NCI-H446 (cell line): ENCODE results near the gene SHISA9.

Experiments used
- DNase-seq, 2 experiments: peaks; one replicate each; lab custom pipeline; 2025; lab: John Stamatoyannopoulos, UW

SHISA9 gene

GRCh38 chr16:13021996-13022395, 120.6 kb downstream of the SHISA9 start:
- no peak for DNase-seq

- DNase-seq = no peak
Observed at GRCh38 chr16:13029786-13030185, 128.4 kb downstream of the SHISA9 start.

DNA sequence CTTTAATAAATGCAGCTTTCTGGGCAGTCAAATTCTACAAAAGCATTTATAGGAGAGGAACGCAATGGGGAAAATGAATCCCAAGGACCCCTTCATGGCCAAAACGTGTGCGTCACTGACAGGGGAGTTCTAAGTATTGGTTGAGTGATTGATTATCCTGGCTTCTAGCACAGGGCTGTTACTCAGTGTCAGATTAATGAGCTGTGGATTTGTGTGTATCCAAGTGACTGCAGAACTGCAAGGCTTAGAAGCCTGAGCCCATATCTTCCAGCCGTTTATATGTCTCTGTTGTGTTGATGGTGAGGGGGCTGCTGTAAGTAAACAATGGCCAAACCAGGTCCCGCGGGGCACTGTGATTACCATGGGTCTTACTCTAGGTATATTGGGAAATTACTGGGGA, 129.4 kb downstream of the SHISA9 start:
- DNase-seq = no peak

DNA sequence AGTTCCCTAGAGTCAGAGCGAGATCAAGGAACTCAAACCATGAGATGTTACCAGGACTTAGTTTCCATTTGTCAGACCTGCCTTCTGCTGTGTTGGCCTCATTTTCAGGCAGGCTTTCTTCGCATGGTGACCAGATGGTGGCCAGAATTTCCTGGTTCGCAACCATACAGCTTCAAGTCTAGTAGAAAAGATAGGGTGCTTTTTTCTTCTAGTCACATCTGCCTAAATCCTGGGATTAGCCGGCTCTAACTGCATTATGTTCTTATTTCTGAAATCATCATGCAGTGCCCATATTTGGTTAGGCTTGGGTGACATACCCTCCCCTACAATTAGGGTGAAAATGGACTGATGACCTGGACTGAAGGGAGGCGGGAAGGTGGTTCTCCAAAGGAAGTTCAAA, 131.5 kb downstream of the SHISA9 start:
- no peak for DNase-seq

DNA sequence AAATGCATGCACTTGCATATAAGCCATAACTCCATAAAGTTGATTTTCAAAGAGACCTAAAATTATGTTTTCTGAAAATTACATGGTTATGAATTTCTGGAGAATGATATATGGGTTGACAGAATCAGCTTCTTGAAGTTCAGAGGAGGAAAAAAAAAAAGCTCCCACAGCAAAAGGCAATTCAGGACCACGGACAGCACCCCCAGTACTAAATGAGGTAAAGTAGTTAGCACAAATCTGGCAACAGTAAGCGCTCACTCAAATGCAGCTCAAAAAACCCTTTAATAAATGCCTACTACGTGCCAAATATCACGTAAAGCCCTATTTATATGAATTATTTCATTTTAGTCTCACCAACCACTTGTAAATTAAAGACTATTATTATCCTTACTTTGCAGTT, 135.2 kb downstream of the SHISA9 start:
- DNase-seq = no peak

DNA sequence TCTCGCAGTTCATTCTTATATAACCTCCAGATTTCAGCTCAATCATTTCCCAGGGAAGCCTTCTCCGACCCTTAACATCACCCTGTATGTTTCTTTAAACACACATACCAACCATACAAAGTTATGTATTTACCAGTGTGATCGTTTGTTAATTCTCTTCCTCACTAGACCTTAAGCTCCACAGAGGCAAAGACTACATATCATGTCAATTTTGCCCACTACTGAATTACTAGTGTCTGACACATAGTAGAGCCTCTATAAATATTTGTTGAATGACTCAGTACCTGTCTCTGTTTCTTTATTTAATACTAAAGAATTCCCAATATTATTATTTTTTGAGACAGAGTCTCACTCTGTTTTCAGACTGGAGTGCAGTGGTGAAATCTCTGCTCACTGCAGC, 137.2 kb downstream of the SHISA9 start:
- no peak for DNase-seq

DNA sequence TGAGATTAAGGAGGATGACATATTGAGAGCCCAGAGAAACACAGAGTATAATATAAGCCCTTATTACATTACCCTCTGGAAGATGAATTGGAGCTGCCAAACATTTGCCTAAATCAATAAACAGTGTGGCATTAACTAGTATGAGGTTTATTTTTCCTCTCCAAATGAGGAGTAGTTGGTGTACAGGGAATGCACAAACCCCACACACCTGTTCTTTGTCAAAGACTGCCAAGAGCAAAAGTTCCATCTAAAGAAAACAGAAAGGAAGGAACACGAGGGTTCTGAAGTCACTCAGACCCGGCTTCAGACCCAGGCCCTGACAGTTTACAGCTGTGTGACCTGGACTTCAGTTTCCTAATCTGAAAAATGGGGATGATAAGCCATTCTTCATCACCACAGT, 138.1 kb downstream of the SHISA9 start:
- DNase-seq = no peak

DNA sequence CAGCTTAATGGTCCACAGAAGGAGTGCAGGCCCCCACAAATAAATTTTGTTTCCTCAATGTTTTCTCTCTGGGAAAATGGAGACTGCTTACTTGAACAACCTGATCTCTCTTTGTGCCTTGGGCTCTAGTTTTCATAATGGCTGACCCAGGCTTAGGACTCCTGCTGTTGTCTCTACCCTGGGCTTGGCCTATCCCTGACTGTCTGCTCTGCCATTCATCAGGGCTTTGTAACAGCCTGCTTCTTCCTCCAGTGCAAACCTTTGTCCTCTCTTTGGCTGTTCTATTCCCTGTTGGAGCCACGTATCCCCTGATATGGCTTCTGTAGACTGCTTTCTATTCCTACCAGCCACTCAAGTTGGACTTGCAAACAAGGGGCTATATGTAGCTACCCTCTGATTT, 139.8 kb downstream of the SHISA9 start:
- no peak for DNase-seq

- peak in 1 of 2 experiments; percentile 6 for DNase-seq
Observed at GRCh38 chr16:13041646-13042290, 140.4 kb downstream of the SHISA9 start.

DNA sequence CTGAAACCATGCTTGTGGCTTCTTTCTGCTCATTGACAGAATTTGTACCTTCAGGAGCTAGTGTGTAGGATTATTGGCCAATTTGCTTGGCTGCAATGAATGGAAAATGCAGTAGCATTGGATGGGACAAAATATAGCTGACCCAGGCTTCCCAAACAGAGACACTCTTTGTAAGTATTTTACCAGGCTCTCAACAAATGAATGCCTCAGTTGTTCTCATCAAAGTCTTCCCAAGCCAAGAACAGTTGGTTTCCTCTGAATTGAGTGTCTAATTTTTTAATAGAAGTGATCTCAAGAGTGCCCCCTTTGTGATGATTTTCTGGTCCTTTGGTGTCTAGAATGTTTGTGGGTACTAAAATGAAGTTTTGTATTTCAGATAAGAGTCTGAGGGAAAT, 140.9 kb downstream of the SHISA9 start:
- no peak for DNase-seq

GRCh38 chr16:13046061-13046821, 144.8 kb downstream of the SHISA9 start:
- DNase-seq = no peak

DNA sequence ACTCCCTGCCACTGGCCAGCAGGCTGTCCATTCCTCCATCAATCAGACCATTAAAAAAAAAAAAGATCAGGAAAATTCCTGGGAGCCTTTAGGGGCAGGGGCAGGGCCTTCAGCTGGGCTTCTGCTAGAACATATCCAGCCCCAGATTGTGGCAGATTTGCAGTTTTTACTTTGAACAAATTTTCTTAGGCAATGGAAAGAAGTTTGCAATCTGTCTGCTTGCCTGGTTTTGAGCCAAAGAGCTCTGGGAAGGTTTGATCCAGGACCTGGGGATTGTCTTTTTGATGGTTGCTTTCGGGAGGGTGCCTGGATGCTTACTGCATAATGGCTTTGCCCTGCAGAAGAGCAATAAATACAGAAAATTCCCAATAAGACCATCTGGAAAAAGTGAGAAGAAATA, 145.9 kb downstream of the SHISA9 start:
- peak in 1 of 2 experiments; percentile 3 for DNase-seq

- DNase-seq = no peak
Observed at GRCh38 chr16:13049688-13050087, 148.3 kb downstream of the SHISA9 start.

GRCh38 chr16:13052431-13052830, 151.0 kb downstream of the SHISA9 start:
- DNase-seq = peak; percentile 50 to 86

DNA sequence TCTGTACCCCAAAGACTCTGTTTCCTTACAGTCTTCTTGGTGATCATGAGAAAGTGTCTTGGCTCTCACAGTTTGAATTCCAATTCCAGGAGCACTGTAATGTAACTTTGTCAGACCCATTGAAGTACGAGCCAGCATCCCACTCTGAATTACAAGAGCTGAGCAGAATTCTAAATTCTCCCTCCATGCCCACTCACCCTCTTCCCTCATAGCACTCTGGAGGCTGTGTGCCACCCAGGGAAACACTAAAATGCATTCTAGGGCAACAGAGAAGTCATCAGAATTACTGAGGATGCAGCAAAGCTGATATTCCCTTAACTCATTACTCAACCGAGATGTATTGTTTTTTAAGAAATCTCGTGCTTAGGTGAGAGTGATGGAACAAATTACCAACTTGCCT, 154.1 kb downstream of the SHISA9 start:
- no peak for DNase-seq

DNA sequence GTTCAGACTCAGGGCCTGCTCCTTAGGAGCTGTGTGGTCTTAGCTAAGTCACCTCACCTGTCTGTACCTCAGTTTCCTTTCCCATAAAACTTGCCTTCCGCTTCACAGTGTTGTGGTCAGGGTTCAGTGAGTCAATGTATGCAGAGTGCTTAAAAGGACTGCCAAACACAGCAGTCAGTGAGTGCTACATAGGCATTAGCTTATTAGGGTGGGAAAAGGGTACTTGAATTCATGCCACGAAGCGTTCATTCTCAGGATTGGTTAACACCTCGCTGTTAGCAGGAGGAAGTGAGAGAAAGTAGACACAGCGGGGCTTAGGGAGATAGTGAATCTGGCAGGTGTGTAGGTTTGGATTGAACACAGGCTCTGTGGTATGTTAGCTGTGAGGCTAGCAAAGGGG, 155.2 kb downstream of the SHISA9 start:
- DNase-seq = no peak

- no peak for DNase-seq
Observed at GRCh38 chr16:13060932-13061331, 159.5 kb downstream of the SHISA9 start.

DNA sequence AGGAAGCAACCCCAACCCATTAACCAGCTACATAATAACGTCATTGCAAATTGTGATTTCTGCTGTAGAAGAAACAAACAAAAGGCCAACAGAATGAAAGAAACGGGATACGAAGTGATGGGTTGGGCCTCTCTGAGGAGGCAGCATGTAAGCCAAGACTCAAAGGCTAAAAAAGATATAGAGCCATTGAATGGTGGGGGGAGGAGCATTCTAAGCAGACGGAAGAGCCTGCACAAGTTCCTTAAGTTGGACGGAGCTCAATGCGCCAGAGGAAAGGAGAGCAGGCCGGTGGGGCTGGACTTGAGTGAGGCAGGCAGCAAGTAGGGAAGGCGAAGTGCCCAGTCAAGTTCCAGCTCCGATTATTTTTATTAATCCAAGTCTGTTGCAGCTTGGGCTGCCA, 160.3 kb downstream of the SHISA9 start:
- no peak for DNase-seq

DNA sequence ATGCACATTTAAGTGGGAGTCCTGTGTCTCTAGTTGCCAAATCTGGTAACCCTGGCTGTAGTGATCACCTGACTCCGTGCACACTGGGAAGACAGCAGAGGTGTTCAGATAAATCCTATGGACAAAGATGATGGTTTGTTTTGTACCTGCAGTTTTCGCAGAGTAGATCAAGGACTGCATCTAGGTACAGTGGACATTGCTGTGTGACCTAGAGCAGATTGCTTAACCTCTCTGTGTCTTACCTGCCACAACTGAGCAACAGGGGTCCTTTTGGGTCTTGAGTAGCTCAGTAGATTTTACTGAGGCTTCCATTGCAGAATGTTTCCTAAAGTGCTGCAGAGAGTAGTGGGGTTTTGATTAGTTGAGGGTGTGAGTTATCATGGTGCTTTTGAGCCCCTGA, 160.8 kb downstream of the SHISA9 start:
- no peak for DNase-seq

- DNase-seq = no peak
Observed at GRCh38 chr16:13063457-13063856, 162.1 kb downstream of the SHISA9 start.

DNA sequence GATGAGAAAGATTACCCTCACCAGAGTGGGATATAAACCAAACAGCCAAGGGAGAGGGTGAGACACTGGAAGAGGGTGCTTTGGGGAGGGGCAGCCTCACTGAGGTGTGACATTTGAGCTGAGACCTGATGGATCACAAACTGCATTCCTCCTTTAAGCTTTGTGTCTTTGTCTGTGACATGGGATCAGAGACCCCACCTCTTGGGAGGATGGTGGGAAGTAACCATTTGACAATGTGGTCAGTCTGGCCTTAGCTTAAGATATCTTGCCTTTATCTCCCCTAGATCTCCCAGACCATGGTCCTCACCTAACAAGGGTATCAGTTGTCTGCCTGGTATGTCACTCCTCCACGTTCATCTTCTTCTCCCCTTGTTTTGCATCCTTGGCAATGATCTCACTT, 163.4 kb downstream of the SHISA9 start:
- DNase-seq = no peak

GRCh38 chr16:13067648-13068047, 166.2 kb downstream of the SHISA9 start:
- DNase-seq = no peak

DNA sequence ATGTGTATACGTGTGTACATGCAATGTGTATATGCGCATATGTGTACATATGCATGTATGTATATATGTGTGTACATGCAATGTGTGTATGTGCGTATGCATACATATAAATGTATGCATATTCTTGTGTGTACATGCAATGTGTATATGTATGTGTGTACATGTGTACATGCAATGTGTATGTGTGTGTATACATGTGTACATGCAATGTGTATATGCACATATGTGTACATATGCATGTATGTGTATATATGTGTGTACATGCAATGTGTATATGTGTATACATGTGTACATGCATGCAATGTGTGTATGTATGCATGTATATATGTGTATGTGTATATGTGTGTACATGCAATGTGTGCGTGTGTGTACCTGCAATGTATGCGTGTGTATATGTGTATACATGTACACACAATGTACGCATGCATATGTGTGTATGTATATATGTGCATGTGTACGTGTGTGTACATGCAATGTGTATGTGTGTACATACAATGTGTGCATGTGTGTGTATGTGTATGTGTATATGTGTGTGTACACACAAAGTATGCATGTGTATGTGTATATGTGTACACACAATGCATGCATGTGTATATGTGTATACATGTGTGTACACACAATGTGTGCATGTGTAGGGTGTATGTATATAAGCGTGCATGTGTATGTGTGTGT, 167.7 kb downstream of the SHISA9 start:
- DNase-seq = no peak
